Stimulated activated CD4-positive, alpha-beta T cell treated with anti-CD3 and anti-CD28 coated beads, Interleukin-4, amount 100 ng/mL, for 4 hours (primary cell): ENCODE data around the gene TP53BP2.
"Not testable (repeated sequence)": the region's sequence is repeated elsewhere in the genome, so short reads cannot be mapped to it uniquely, and the experiment has no call there.

Experiments
- DNase-seq, 2 experiments: peaks; one replicate each; pipeline ENCODE4 v3.0.0-alpha.2; 2020

Gene TP53BP2

DNA sequence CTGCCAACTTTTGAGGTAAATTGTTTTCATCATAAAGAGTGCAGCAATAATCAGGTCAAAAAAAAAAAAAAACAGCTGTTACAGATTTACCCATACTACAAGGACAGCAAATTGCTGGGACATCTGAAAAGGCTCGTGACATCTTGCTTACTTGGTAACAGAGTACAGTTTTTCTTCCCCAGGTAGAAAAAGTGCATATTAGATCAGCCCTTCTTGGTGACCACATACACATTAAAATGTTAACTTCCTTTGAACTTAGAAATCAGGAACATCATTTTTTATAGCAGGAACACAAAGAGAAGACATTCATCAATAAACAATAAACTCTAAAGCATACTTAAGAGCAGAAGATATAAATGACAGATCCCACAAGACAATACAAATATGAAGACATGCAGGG is 16.1 kb downstream of the TP53BP2 start:
- no peak for DNase-seq

GRCh38 chr1:223828162-223828848 is 17.4 kb downstream of the TP53BP2 start:
- DNase-seq = no peak

- DNase-seq = no peak
These were observed 18.5 kb downstream of the TP53BP2 start for GRCh38 chr1:223827193-223827663.

DNA sequence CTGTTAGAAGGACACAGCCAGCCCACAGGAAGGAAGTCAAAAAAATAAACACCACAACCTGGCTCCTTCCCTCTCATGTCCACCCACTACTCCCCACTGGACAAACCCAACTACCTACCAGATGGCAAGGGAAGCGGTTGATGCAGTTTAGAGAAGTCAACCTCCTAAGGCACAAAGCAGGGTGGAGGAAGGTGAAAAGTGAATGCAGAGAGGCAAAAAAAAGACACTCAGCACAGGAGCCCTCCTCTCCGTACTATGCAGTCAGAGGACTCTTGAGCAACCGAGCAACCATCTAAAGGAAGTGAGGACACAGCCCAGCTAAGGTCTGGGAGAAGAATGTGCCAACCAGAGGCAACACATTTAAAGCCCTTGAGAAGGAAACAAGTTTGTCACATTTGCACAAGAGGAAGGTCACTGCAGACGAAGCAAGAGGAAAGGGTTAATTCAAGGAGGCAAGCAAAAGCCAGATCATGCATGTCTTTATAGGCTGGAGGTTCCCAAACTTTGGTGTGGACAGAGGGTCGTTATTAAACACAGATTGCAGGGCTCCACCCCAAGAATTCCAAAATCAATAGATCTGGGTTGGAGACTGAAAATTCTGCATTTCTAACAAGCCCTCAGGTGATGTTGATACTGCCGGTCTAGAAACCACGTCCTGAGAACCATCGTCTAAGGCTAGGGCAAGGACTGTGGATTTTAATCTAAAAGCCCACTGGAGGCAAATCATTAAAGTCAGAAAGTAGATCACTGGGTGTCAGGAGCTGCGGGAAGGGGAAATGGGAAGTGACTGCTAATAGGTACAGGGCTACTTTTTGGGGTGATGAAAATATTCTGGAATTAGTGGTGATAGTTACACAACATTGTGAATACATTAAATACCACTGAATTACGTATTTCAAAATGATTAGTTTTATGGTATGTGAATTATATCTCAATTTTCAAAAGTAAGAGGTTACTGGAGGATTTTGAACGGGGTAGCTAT is 19.7 kb downstream of the TP53BP2 start:
- DNase-seq = no peak

- DNase-seq = no peak
These were observed 21.0 kb downstream of the TP53BP2 start for GRCh38 chr1:223824712-223825111.

- no peak for DNase-seq
These were observed 21.5 kb downstream of the TP53BP2 start for GRCh38 chr1:223824287-223824686.

- no peak for DNase-seq
These were observed 24.8 kb downstream of the TP53BP2 start for GRCh38 chr1:223820971-223821370.

DNA sequence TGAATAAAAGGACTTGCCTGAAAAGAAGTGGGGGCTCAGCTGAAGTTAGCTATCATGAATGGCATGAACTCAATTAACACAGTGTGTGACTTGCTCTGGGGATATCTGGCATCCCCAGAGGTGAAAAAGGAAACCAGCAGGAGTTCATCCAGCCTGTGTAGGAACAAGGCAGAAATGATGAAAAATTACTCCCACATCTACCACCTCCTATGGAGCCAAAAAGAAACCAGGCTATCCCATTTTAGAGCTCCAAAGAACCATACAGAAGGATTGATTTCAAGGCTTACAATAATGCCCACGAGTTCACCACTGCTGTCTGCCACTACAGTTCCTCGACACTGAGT is 25.3 kb downstream of the TP53BP2 start:
- DNase-seq = no peak

- DNase-seq = no peak
These were observed 25.8 kb downstream of the TP53BP2 start for GRCh38 chr1:223819730-223820514.

DNA sequence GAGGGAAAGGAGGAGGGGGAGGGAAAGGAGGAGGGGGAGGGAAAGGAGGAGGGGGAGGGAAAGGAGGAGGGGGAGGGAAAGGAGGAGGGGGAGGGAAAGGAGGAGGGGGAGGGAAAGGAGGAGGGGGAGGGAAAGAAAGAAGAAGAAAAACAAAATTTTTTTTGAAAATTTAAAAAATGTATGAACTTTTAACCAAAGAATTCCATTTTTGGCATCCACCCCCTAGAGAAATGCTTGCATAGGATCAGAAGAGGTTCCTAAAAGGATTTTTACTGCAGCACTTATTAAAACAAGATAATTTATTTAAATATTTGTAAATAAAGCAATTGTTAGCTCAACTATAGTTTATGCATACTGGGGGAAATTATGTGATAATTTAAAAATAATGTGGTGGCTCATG is 28.5 kb downstream of the TP53BP2 start:
- not testable (repeated sequence) for DNase-seq

- no peak for DNase-seq
These were observed 29.9 kb downstream of the TP53BP2 start for GRCh38 chr1:223815865-223816264.

DNA sequence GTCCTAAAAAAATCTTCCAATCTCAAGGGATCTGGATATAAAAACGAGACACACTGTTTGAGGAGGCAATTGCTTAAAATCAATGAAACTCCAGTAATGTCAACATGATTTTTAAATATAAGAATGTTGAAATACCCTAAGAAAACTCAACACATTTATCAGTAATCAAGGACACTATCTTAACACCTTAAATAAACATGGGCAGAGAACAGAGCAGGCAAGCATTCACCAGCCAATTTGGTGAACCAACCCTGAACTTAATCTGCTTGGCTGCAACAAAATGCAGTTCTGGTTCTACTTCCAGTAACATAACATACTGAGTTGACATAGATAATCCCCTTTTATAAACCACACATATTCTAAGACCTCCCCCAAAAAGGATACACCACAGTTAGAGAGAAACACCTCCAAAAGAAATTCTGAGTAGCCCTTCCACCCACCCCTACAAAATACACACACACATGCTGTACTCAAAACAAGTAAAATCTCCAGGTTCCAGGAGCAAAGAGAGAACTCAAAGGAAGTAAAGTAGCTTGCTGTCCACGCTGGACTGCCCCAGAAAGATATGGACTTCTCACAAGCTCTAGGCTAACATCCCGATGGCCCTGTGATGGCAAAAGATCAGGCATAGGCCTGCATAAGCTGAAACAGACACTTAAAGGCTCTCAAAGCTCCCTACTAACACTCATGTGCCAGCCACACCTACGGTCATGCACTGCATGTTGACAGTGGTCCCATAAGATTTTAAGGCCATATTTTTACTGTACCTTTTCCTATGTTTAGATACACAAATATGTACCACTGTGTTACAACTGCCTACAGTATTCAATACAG is 30.5 kb downstream of the TP53BP2 start:
- DNase-seq = no peak

- DNase-seq = no peak
These were observed 32.1 kb downstream of the TP53BP2 start for GRCh38 chr1:223813645-223814044.

GRCh38 chr1:223811634-223812101 is 34.1 kb downstream of the TP53BP2 start:
- DNase-seq = no peak

GRCh38 chr1:223810586-223810985 is 35.2 kb downstream of the TP53BP2 start:
- no peak for DNase-seq

DNA sequence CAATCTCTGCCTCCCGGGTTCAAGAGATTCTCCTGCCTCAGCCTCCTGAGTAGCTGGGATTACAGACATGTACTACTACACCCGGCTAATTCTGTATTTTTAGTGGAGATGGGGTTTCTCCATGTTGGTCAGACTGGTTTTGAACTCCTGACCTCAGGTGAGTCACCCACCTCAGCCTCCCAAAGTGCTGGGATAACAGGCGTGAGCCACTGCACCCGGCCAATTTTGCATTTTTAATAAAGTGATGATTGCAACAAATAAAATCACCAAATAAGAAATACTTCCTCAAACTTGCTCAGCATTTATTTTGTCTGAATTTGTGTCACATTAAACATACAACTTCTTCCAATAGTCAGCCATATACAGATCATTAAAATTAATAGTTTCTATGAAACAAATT is 35.8 kb downstream of the TP53BP2 start:
- DNase-seq = not testable (repeated sequence)

DNA sequence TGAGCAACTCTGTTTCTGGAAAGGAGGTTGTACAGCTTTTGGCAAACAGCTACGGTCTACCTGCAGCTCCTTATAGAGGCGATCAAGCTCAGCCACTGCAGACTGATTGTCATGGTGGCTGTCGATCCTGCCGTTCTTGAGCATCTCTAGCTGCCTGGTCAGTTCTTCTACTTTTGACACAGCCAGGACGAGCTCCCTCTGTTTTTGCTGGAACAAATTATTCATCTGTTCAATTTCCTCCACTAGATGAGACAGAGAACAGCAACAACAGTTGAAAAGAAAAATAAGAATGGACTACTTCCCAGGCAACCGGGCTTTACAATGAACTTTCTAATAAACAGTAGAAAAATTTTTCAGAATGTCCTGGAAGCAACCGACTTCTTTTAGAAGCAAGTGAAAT is 42.5 kb downstream of the TP53BP2 start:
- DNase-seq = no peak

DNA sequence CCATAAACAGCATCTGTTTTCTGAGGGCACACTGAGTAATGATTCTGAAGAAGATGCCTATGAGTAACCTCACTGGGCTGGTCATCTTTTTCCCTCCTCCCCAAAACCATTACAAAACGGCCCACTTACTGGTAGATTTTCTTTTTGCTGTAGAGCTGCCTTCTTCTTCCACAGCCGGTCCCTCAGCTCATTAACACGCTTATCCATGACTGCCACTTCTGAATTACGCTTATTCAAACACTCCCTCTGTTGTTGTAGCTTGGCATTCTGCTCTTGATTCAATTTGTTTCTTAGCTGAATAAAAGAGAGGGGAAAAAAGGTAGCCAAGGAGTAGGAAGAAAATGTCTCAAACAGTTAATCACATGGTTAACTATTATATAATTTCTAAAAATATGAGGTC is 43.1 kb downstream of the TP53BP2 start:
- DNase-seq = no peak

DNA sequence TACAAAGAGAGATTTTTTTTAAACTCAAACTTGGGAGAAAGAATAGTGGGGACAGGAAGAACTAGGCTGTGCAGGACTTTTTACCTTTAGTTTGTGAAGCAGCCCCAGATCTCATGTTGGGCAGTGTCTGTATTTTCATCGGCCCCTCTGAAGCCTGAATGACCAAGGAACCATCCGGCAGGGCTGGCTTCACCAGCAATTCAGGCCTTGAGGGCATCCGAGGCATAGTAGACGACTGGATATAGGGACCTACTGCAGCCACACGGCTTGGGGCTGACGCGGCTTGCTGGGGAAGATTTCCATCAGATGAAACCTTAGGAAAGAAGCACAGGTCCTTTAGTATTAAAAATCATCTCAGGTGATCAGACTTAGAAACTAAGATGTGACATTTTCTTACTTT is 43.7 kb downstream of the TP53BP2 start:
- DNase-seq = no peak

GRCh38 chr1:223796210-223796609 is 49.5 kb downstream of the TP53BP2 start:
- DNase-seq = no peak

GRCh38 chr1:223794136-223794880 is 51.4 kb downstream of the TP53BP2 start:
- no peak for DNase-seq
